PFSK-1 (cell line): ENCODE results near the gene RNF4.

Experiments
- FOXP2 ChIP-seq: optimal IDR thresholded peaks from 2 replicates; pipeline ENCODE3; 2011; ENCODE audit warnings: borderline replicate concordance, control low read depth, inconsistent platforms; ENCODE audit not compliant: insufficient read depth; ENCODE audit errors: extremely low read length, extremely low read depth
- POLR2AphosphoS5 ChIP-seq: IDR thresholded peaks from 2 replicates; pipeline ENCODE4 v1.6.1; 2012; ENCODE audit warnings: low read depth, mild to moderate bottlenecking, control low read depth, low read length, moderate library complexity
- REST ChIP-seq, 2 experiments: IDR thresholded peaks; 2 replicates each; pipeline versions ENCODE4 v1.6.1 to v1.8.0; 2011 to 2012; ENCODE audit warnings: low read depth in 2 of 2, low read length in 2 of 2, control low read depth in 1 of 2, inconsistent platforms in 1 of 2, mild to moderate bottlenecking in 1 of 2, moderate library complexity in 1 of 2; ENCODE audit not compliant: insufficient read depth in 1 of 2
- SIN3A ChIP-seq: IDR thresholded peaks from 2 replicates; pipeline ENCODE4 v1.6.1; 2012; ENCODE audit warnings: mild to moderate bottlenecking, low read length, moderate library complexity, borderline replicate concordance; ENCODE audit not compliant: insufficient read depth
- TAF1 ChIP-seq: IDR thresholded peaks from 2 replicates; pipeline ENCODE4 v1.6.1; 2012; ENCODE audit warnings: low read length, control low read depth, borderline replicate concordance; ENCODE audit not compliant: insufficient read depth

The RNF4 gene

GRCh38 chr4:2428496-2429213, 40.3 kb upstream of the RNF4 start:
- no peak for TF ChIP-seq POLR2AphosphoS5
- TF ChIP-seq FOXP2: no peak
- no peak for TF ChIP-seq REST (IDR thresholded peaks at IDR 0.05; ENCODE audit: insufficient read depth in 1 of 2, low read depth in 2 of 2, low read length in 2 of 2)
- no peak for TF ChIP-seq TAF1
- TF ChIP-seq SIN3A: no peak

DNA sequence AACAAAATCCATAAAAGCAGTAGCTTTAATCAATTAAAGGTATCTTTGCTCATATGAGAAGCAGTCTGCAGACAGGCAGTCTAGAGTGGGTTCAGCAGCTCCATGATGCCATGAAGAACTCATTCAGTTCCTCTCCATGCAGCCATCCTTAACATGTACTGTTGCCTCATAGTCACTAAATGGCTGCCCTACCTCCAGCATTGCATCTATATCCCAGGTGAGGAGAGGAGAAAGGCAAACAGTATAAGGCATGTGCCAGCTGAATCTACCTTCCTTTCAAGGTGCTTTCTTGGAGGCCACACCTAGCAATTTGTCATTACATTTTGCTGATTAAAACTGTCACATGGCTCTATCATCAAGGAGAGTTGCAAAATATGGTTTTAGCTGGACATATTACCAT, 36.9 kb upstream of the RNF4 start:
- TF ChIP-seq REST (IDR thresholded peaks at IDR 0.05; ENCODE audit: insufficient read depth in 1 of 2, low read depth in 2 of 2, low read length in 2 of 2) (no peak), FOXP2 (no peak), SIN3A (no peak), POLR2AphosphoS5 (no peak), TAF1 (no peak)

GRCh38 chr4:2432991-2433530, 35.8 kb upstream of the RNF4 start:
- no peak for TF ChIP-seq TAF1
- no peak for TF ChIP-seq FOXP2
- no peak for TF ChIP-seq REST (IDR thresholded peaks at IDR 0.05; ENCODE audit: insufficient read depth in 1 of 2, low read depth in 2 of 2, low read length in 2 of 2)
- no peak for TF ChIP-seq SIN3A
- TF ChIP-seq POLR2AphosphoS5: no peak

DNA sequence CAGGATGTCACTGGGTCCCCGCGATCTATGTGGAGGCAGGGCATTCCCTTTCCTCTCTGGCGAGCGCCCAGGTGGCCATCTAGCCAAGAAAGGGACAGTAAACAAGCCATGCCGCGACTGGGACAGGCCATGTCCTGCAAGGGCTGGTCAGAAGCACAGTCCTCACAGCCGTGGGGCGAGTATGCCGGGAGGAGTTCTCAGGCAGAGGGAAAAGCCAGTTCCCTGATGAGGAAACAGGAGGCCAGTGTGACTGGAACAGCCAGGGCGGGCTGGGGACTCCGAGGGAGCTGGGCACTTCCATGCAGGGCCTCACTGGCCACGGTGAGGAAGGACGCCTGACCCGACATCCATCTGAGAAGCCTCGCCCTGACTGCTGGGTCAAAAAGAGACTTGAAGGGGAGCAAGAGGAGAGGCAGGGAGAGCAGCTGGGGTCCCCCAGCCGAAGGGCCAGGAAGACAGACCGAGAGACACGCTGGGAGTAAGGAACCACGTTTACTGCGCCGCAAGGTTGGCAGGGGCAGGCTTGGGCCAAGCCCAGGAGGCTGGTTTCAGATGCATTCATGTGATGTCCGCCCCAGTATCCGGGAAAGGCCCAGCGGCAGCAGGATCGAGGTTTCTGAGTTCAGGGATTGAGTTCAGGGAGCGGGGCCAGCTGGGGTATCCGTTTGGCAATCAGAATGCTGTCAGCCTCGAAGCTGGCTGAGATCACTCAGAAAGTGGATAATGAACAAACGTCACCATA, 35.1 kb upstream of the RNF4 start:
- TF ChIP-seq POLR2AphosphoS5: no peak
- TF ChIP-seq TAF1: no peak
- TF ChIP-seq REST (IDR thresholded peaks at IDR 0.05; ENCODE audit: insufficient read depth in 1 of 2, low read depth in 2 of 2, low read length in 2 of 2): no peak
- TF ChIP-seq SIN3A: no peak
- no peak for TF ChIP-seq FOXP2
